H1 (cell line): Measurements from ENCODE around the gene ZNF593. TPM values are rescaled to one million over a fixed set of nuclear protein-coding genes. Genes with fewer than 3 reads are reported as not detected.

Experiments used
- CBX5 ChIP-seq: fragments of 300-800, 300-1000 bp; sonication (generic); IDR thresholded peaks from 2 replicates; pipeline ENCODE4 v1.7.1; 2016; ENCODE audit warnings: antibody characterized with exemption, low read length, low read depth
- CBX8 ChIP-seq: fragments of 300-800, 300-1000 bp; sonication (generic); IDR thresholded peaks from 2 replicates; pipeline ENCODE4 v1.7.1; 2016; ENCODE audit warnings: low read depth, low read length, borderline replicate concordance
- CHD7 ChIP-seq: fragments of 300-600 bp; sonication (generic); IDR thresholded peaks from 2 replicates; pipeline ENCODE4 v1.7.1; 2012; ENCODE audit warnings: low read length, moderate library complexity, mild to moderate bottlenecking, inconsistent platforms; ENCODE audit not compliant: insufficient replicate concordance
- E2F6 ChIP-seq: IDR thresholded peaks from 2 replicates; pipeline ENCODE4 v1.6.1; 2012; ENCODE audit warnings: inconsistent platforms
- polyA plus RNA-seq, 7 experiments: library from polyadenylated mRNA; depleted of rRNA in 3 of 7; stranded (reverse) in 5 of 7; unstranded in 2 of 7; fragments of >200 nt in 5 of 7; fragments of 200-250 nt in 2 of 7; gene quantifications; 1 replicate in 5 of 7; 2 replicates in 1 of 7; 4 replicates in 1 of 7; pipeline versions ENCODE4 v1.2.1 to v1.2.3, GENCODE V29; 2011 to 2013; ENCODE audit warnings: missing spikeins in 2 of 7, mixed read lengths in 2 of 7
- total RNA-seq: library from RNA; stranded (reverse); fragmentation: NEBNext Ultra II Directional; extraction: Animal tissue kit (Norgen Biotek cat#: 25700); gene quantifications from 2 replicates; pipeline ENCODE4 v1.2.1, GENCODE V29; 2021

Gene ZNF593
- total and polyA plus RNA-seq, 2 of the 8 experiments (the other 6 are each of a cell fraction or from before 2014, with no cell fraction given): 38.2 to 68.0 TPM

GRCh38 chr1:26189331-26189730, 19.6 kb downstream of the ZNF593 start (continued):
- TF ChIP-seq CHD7 (no peak), CBX5 (no peak), CBX8 (no peak), E2F6 (no peak)
